Dendritic cell treated with granulocyte-macrophage colony-stimulating factor and Interleukin-4, amounts not matched to agents 40 ng/mL and 50 ng/mL, for 4 days (primary cell): ENCODE data around the gene CEP41.

Experiments
- H3K27ac Mint-ChIP-seq: one replicate; pipeline ENCODE4 v1.8.0; 2022; ENCODE audit warnings: mild to moderate bottlenecking, mixed read lengths
- H3K27me3 Mint-ChIP-seq: one replicate; pipeline ENCODE4 v1.8.0; 2022; ENCODE audit warnings: mild to moderate bottlenecking, mixed read lengths
- H3K36me3 Mint-ChIP-seq: one replicate; pipeline ENCODE4 v1.8.0; 2022; ENCODE audit warnings: low read depth, mixed read lengths
- H3K4me1 Mint-ChIP-seq: one replicate; pipeline ENCODE4 v1.8.0; 2022; ENCODE audit warnings: low read depth, mixed read lengths
- H3K4me3 Mint-ChIP-seq: one replicate; pipeline ENCODE4 v1.8.0; 2022; ENCODE audit warnings: mild to moderate bottlenecking, moderate library complexity, mixed read lengths
- H3K9me3 Mint-ChIP-seq: one replicate; pipeline ENCODE4 v1.8.0; 2022; ENCODE audit warnings: mixed read lengths
- intact Hi-C: fragments of 100-400 bp; cut with micrococcal nuclease; formaldehyde crosslinking; loops from one replicate; pipeline ENCODE4 v1.15.0; 2022

The CEP41 gene

DNA sequence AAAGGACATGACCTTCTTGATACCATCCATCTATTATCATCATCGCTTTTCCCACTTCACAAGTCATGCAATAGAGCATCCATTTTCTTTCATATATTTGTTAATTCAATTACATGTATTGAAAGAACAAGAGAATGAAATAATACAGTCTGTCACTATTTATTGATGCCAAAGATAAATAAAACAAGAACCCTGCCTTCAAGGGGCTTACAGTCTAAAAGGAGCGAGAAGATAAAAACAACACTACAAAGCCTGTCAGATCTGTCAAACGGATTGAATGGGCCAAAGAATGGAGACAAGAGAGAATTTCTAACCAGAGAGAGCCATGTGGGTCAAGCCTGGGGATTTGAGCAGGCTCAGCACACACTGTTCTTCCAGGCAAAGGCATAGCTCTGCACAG, 80.3 kb downstream of the CEP41 start:
- intact Hi-C loops, result no loop called here
- Mint-ChIP-seq H3K36me3 (no peaks in the 10 kb centered on the region), H3K27ac (no peak overlapping the region), H3K4me3 (no peak overlapping the region), H3K4me1 (no peaks in the 10 kb centered on the region), H3K27me3 (no peaks in the 10 kb centered on the region), H3K9me3 (peaks cover 21% of the 10 kb centered on the region)

DNA sequence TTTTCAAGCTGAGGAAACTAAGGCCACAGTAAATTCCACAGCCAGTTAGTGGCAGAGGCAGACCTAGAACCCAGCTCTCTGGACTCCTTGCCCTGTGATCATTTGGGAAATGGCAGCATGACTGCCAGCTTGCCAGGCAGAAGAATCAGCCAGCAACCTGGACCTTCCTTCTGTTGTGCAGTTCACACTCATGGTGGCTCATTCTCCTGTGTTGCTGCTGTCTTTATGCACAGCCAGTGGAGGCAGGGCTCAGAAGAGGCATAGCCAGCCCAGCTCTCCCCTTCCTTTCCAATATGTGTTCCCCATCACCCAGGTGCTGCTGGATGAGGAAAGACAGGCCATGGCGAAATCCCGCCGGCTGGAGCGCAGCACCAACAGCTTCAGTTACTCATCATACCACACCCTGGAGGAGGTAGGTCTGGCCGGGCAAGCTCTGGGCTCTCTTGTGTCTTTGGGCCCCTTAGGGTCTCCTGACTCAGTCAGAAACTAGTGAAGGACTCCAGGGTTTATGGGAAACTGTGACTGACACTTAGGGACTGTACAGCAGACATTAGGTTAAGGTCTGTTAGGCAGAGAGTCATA, 81.4 kb downstream of the CEP41 start:
- intact Hi-C loops, result no loop called here
- Mint-ChIP-seq H3K27me3 (no peaks in the 10 kb centered on the region), H3K4me1 (no peaks in the 10 kb centered on the region), H3K9me3 (peaks cover 21% of the 10 kb centered on the region), H3K4me3 (no peak overlapping the region), H3K27ac (no peak overlapping the region), H3K36me3 (no peaks in the 10 kb centered on the region)

DNA sequence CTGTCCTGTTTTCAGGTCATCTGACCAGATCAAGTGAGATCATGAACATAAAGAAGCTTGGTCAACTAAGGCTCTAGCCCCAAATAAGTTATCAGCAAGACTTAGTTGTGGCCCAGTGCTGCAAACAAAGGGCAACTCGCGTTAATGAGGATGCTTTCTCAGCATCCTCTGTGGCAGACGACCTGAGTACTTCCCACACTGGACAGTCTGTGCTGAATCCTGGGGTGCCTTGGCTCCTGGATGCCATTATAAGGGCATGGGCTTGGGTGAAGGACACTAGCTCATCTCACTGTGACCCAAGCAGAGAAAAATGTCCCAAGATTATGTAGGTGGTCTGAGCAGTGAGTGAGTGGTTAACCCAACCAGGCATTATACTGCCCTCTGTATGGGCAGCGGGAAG, 82.3 kb downstream of the CEP41 start:
- Mint-ChIP-seq H3K36me3 (no peaks in the 10 kb centered on the region), H3K9me3 (peaks cover 21% of the 10 kb centered on the region), H3K27ac (no peak overlapping the region), H3K27me3 (no peaks in the 10 kb centered on the region), H3K4me1 (no peaks in the 10 kb centered on the region), H3K4me3 (no peak overlapping the region)
- intact Hi-C loops, result no loop called here

DNA sequence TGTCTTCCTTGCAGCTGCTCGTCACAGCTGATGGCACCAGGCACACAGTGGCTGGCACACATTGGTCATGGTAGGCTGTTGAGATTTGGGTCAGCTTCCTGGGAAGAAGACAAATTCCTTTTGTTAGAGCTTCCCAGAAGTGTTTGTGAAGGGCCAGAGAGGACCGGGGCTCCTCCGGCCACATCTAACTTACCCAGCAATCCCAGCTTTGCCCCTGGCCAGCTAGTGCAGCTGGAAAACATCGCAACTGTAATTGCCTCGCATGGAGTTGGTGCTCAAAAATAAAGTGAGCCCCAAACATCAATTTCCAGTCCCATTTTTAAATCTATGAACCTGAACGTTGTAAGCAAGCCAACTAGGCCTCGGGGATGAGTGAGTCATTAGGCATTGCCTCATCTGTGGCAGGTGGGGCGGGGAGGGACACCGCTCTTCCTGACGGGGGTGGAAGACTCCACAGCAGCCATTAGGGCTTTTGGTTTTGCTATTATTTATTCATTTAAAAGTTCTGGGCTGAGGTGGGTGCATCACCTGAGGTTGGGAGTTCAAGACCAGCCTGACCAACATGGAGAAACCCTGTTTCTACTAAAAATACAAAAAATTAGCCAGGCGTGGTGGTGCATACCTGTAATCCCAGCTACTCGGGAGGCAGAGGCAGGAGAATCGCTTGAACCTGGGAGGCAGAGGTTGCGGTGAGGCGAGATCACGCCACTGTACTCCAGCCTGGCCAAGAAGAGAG, 83.8 kb downstream of the CEP41 start:
- no peaks in the 10 kb centered on the region for H3K27me3 Mint-ChIP-seq
- H3K36me3 Mint-ChIP-seq, result no peaks in the 10 kb centered on the region
- H3K4me3 Mint-ChIP-seq, result no peak overlapping the region
- no peaks in the 10 kb centered on the region for H3K4me1 Mint-ChIP-seq
- H3K27ac Mint-ChIP-seq, result no peak overlapping the region
- peaks cover 21% of the 10 kb centered on the region for H3K9me3 Mint-ChIP-seq
- intact Hi-C loops, result no loop called here

DNA sequence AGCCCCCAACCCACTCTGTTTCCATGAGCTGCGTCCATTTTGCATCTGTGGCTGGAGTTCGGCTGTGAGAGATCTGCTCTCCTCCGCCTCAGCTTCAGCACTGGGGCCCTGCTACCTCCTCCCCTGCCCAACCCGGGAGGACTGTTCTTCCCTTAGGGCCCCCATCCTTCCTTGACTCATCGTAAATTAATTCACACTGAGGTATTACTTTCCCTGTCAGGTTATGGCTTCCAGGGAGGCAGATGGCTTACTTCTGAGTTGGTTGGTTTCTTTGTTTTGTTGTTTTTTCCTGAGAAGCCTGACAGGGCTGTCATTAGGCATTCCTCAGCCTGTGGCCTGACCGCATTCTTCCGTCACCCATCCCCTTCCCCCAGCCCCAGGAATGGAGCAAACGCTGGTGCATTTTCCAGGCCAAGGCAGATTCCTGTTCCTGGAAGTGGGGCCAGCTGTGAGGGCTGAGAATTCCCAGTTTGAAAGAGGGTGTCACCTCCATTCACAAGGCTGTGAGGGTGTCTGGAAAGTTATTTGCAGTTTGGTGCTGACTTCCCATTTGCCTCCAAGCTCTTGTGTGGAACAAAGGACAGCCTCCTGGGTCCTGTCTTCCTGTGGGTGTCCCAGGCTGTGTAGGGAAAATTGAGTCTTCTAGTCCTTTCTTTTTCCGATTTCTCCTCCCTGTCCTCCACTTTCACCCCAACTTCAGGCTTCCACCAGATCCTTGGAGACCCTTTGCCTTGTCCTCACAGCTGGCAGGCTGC, 84.5 kb downstream of the CEP41 start:
- intact Hi-C loops, result no loop called here
- Mint-ChIP-seq H3K27ac (no peak overlapping the region), H3K9me3 (peaks cover 21% of the 10 kb centered on the region), H3K4me1 (no peaks in the 10 kb centered on the region), H3K36me3 (no peaks in the 10 kb centered on the region), H3K4me3 (no peak overlapping the region), H3K27me3 (no peaks in the 10 kb centered on the region)

DNA sequence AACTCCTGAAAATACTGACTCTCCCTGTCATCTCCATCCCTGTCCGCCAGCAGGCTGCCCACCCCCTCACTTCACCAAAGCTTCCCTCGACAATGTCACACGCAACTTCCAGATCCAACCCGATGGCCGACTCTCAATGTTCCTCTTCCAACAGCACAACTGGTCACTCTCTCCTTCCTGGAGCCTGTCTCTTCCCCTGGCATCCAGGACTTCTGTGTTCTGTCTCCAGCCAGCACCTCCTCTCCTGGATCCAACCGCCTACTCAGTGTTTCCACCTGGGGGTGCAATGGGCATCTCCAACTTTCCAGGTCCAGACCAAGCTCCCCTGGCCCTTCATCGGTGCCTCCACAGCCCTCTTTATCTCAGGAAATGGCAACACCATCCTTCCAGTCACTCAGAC, 87.6 kb downstream of the CEP41 start:
- intact Hi-C loops, result no loop called here
- H3K27me3 Mint-ChIP-seq, result no peaks in the 10 kb centered on the region
- H3K27ac Mint-ChIP-seq, result no peak overlapping the region
- H3K4me3 Mint-ChIP-seq, result no peak overlapping the region
- peaks cover 10% of the 10 kb centered on the region for H3K4me1 Mint-ChIP-seq
- no peaks in the 10 kb centered on the region for H3K36me3 Mint-ChIP-seq
- H3K9me3 Mint-ChIP-seq, result no peaks in the 10 kb centered on the region

DNA sequence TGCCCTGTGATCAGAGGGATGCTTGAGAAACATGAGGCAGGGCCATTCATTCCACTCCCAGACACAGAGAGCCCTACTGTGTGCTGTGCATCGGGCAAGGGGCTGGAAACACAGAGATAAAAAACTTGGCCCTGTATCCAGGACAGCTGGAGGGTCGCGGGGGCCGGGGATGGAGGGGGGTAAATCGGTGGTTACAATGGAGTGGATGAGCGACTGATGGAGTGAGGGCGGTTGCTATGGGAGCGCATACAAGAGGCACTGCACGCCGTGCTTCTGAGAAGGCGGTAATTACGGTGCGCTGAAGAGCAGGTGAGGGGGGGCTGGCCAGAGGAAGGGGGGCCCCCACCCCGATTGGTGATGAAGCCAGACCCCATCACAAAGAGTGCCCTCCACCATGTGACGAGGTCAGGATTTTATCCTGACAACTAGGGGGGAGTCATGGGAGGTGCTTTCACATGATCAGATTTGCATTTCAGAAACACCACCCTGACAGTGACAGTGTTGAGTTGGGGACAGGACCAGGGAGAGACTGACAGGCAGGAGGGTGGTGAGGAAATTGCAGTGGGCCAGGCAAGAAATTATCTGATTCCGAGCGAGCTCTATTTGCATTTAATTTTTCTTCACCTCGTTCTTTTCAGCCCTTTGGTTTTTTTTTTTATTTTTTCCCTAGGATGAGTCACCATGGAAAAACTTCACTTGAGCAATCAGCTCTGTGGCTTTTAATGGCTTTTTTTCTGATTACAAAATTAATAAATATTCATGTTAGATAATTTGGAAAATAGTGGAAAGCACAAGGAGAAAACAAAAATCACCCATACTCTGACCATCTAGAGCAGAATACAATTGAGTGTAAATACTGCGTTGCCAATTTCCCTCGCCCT, 88.4 kb downstream of the CEP41 start:
- Mint-ChIP-seq H3K27ac (no peak overlapping the region), H3K4me3 (no peak overlapping the region), H3K4me1 (peaks cover 10% of the 10 kb centered on the region), H3K36me3 (no peaks in the 10 kb centered on the region), H3K9me3 (no peaks in the 10 kb centered on the region), H3K27me3 (no peaks in the 10 kb centered on the region)
- intact Hi-C loops, result no loop called here

DNA sequence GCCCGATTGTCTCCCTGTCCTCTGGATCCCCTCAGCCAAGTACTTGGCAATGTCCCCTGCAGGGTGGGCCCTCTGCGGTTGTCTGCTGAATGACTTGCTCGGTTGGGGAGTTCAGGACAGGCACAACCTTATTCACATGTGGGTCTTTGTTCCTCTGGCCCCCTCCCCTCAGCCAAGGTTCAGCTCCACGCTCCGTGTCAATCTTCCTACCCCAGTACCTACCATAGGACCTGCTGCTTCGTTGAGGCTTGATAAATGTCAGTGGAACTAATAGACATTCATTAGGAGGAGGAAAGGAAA, 89.1 kb downstream of the CEP41 start:
- Mint-ChIP-seq H3K27ac (no peak overlapping the region), H3K27me3 (no peaks in the 10 kb centered on the region), H3K36me3 (no peaks in the 10 kb centered on the region)

DNA sequence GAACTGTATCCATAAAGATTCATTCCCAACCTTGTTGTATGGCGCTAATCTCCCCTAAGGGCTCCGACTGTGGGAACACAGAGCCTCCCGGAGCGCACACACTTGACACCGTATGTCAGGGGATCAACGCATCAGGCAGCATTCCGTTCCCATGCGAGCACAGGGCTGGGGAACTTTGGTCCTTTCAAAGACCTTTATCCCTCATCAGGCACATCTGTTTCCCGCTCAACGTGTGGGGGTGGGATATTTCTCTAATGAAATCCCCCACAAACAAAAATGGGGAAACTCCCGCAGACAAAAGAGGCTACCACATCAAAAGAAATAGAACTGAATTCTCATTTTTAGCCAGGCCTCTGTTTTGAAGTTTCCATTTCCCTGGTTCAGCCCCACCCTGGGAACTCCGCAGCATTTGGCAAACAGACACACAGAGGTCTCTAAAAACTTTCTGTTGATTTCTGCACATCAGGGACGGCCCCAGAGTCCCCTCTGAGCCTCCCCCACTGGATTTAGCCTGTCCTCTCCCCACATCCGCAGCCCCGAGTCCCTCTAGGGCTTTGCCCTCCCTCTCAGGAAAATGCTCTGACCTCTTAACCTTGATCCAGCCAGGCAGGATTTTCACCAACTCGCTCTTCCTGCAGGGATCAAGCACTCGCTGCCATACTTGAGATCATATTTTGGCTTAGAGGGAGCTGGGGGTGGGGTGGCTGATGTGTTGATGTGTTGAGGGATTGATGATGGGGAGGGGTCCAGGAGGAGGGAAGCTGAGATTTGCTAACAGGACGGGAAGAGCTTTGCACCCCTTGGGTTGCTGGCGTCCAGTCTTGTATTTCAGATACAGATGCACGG, 89.6 kb downstream of the CEP41 start:
- Mint-ChIP-seq H3K36me3 (no peaks in the 10 kb centered on the region), H3K4me3 (no peak overlapping the region), H3K9me3 (no peaks in the 10 kb centered on the region), H3K4me1 (peaks cover 10% of the 10 kb centered on the region), H3K27me3 (no peaks in the 10 kb centered on the region), H3K27ac (no peak overlapping the region)
- intact Hi-C loops, result no loop called here

More for the DNA sequence above, 89.1 kb downstream of the CEP41 start:
- intact Hi-C loops, result no loop called here
- Mint-ChIP-seq H3K9me3 (no peaks in the 10 kb centered on the region), H3K4me3 (no peak overlapping the region), H3K4me1 (peaks cover 10% of the 10 kb centered on the region)

DNA sequence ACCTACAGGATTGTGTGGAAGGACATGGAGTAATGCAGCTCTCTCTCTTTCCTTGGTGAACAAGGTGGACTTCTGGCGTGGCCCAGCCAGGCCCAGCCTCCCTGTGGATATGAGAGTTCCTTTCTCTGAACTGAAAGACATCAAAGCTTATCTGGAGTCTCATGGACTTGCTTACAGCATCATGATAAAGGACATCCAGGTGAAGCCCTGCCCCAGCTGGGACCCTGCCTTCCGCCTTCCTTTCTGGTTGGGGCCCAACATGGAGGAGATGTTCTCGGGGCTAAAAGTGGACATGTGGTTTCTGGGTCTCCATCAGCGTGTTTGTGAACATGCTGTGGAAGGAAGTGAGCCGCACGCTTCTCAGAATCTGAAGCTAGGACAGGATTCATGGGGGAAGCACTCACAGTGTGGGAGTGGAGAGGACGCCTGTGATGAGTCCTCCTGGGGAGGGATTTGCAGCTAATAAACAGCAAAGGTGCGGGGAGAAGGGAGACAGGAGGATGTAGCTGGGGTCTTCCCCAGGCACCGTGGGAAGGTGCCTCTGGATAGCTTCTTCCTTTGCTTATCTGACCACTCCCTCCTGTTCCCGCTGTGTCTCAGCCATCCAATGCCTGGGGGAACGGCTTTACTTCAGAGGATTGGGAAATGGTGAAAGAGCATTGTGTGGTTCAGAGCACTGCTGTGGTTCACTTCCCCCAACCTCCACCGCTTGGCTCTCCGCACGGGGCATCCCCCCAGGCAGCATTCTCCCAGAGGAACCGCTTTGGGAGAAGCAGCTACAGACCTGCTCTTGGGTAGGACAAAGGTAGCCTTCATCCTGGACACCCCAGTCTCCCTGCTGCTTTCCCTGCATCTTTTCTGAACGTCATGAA, 90.7 kb downstream of the CEP41 start:
- intact Hi-C loops, result no loop called here
- H3K27ac Mint-ChIP-seq, result no peak overlapping the region
- peaks cover 10% of the 10 kb centered on the region for H3K4me1 Mint-ChIP-seq
- H3K9me3 Mint-ChIP-seq, result no peaks in the 10 kb centered on the region
- H3K4me3 Mint-ChIP-seq, result no peak overlapping the region
- no peaks in the 10 kb centered on the region for H3K36me3 Mint-ChIP-seq
- no peaks in the 10 kb centered on the region for H3K27me3 Mint-ChIP-seq

DNA sequence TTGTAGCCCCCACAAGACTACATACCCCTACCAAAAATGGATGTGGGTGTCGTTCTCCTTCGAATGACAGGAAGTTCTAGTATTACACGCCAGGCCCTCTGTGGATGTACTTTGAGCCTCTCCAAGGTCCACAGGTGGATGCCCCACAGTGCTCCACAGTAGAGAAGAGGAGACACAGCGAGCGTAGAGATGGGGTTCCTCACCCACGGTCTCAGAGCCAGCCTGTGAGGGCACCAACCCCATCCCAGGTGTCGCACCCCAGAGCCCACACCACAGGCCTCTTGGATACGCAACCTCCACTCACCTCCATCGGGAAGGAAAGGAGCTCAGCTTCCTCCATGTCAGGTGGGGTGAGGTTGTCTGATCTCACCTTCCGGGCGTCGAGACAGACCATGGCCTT, 93.9 kb downstream of the CEP41 start:
- Mint-ChIP-seq H3K9me3 (no peaks in the 10 kb centered on the region), H3K36me3 (no peaks in the 10 kb centered on the region), H3K27me3 (no peaks in the 10 kb centered on the region), H3K4me1 (peaks cover 10% of the 10 kb centered on the region), H3K4me3 (no peak overlapping the region), H3K27ac (no peak overlapping the region)
- intact Hi-C loops, result no loop called here

DNA sequence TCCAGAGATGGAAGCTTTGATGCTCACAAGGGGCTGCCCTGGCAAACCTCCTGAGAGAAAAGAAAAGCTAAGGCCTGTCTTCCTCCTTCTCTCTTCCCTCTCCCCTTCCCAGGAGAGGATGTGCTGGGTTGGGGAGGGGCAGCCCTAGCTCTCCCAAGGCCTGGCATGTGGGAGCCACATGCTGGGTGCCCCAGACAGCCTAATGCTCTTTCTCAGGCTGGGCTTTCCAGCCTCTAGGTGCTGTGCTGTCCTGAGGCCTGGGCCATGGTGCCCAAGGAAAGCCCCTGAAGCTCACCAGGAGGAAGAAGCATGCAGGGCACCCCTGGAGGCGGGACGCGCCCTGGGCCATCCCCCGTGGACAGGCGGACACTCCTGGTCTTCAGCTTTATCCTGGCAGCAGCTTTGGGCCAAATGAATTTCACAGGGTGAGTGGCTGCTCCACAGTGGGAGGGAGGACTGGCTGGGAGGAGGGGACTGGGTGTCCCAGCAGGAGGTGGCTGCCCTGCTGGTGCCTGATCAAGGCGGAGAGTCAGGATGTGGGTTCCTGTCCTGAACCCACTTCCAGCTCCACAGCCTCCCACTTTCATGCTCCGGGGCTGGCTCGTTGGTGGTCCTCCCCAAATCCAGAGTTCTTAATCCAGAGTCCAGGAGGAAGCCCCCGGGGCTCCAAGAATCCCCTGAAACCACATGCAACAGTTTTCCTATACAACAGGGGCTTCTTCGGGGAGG, 94.5 kb downstream of the CEP41 start:
- Mint-ChIP-seq H3K4me1 (peaks cover 10% of the 10 kb centered on the region), H3K27me3 (no peaks in the 10 kb centered on the region), H3K9me3 (no peaks in the 10 kb centered on the region), H3K27ac (no peak overlapping the region), H3K36me3 (no peaks in the 10 kb centered on the region), H3K4me3 (no peak overlapping the region)
- intact Hi-C loops, result no loop called here
